Stimulated activated CD8-positive, alpha-beta memory T cell treated with anti-CD3 and anti-CD28 coated beads, Interleukin-4, amount 100 ng/mL, for 48 hours (primary cell): ENCODE measurements around the gene COL4A2.
"Not testable (repeated sequence)": the region's sequence is repeated elsewhere in the genome, so short reads cannot be mapped to it uniquely, and the experiment has no call there.

Source experiments
- DNase-seq: peaks from one replicate; pipeline ENCODE4 v3.0.0-alpha.2; 2020

COL4A2 gene

DNA sequence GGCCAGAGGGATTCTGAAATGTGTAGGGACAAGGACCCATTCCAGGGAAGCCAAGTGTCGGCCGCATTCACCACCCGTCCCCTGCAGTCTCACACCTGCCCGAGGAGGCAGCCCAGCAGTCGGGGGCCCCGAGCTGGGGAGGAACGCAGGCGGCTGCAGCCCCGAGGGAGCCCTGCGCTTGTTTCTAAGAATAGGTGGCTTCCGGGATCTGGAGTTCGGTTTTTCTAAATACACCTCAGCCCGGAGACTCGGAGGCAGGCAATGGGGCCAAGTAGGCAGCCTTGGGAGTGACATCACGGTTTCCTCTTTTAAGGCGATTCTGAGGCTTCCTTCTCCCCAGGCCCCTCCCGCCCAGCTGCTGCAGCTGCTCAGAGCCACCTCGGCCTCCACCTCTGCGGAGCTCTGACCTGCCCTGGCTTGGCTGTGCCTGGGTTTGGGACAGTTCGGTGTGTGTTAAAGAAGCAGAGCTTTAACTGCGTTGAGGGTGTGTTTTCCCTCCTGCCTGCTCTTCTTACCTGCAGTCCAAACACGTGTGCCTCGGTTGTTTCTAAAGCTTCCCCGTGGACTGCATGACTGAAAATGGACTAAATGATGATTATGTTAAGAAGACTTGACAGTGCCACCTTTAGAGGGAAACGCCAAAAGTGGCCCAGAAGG is 80.5 kb downstream of the COL4A2 start:
- no peak for DNase-seq

DNA sequence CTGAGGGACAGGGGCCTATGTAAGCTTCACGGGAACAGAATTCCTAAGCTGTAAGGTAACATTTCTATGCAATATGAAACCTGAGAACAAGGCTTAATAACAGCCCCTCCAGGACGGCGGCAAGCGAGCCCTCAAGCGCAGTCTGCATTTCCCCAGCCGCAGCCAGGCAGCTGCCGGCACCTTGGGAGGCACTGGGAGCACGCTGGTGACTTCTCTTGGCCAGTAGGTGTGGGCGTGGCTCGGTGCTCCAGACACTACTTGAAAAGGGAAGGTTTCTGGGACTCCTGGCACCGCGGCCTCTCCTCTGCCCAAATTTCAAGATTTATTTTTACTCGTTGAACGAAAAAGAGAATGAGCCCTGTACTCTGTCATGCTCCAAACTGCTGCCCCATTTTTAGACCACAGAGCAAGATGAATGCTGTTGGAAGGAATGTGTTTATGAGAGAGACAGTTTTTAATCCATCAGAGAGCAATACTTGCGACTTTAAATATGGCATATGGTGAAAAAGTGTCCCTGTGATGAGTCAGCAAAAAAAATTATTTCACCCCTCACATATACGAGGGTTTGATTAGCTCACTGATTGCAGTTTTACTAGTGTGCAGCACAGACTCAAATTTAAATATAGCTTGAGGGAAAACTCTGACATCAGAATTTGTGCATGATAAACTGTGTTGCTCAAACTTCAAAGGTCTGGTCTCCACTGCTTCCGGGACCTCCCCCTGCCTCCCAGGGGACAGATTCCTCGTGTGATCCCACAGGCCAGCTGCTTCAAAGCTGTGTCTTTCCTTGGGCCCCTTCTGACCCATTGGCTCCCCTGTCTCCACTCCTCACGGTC is 81.2 kb downstream of the COL4A2 start:
- DNase-seq = no peak

DNA sequence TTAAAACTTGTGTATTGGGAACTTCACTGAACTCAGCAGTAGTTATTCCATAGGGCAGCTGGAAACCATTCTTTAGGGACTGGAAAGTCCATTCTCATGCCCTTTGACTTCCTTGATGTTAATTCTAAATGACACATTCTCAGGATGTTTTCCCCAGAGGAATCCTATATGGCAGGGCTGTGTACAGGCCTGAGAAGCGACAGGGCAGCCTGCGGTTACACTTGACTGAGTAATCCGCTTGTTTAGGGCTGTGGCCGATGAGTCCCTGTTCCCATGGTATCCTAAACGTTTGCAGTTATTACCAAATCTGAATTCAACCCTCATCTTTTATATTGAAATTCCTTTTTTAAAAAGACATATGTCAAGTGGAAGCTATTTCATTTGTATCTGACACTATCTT is 83.5 kb downstream of the COL4A2 start:
- no peak for DNase-seq

DNA sequence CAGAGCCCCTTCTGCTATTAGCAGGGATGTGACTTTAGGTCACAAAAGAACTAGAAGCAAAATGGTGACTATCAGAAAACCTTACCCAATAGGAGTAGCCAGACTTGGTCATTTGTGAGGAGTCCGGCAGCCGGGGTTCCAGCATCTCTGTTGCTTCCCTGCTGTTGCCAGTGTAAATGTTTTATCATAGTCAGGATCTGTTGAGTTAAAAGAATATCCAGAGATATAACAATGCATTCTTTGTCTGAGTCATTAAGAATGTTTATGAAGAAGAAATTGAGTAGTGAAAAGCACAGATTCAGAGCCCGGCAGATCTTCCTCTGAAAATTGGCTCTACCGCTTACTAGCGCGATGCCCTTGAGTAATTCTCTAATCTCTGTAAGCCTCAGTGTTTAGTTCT is 84.2 kb downstream of the COL4A2 start:
- DNase-seq = no peak

DNA sequence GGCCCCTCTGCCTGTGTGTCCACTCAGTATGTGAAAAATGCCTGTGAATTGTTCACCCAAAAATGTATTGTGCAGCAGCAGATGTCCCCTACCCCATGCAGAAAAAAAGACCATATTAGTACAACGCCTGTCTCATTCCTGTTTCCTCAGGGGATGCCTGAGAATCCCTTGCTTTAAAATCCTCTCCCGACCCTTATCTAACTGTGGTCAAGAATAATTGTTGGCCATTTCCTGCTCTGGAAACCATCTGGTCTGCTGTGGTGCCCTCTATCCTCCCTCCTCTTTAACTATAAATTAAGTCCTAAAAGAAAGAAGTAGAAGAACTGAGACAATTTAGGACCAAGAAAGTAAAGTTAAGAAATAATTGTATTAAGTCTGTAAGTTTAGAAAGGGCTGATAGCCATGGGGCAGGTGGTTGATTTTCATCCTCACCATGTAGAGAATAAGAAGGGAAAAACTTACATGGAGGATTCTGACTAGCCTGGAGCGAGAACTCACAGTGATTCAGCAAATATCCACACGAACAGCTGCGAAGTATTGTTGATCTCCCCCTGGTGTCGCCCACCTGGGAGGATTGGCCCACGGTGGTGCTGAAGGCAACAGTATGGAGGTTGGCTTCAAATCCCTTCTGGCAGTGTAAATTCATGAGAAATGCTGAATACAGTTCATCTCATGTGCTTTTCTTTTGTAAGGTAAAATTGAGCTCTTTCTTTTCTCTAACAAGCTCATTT is 85.6 kb downstream of the COL4A2 start:
- DNase-seq = no peak

DNA sequence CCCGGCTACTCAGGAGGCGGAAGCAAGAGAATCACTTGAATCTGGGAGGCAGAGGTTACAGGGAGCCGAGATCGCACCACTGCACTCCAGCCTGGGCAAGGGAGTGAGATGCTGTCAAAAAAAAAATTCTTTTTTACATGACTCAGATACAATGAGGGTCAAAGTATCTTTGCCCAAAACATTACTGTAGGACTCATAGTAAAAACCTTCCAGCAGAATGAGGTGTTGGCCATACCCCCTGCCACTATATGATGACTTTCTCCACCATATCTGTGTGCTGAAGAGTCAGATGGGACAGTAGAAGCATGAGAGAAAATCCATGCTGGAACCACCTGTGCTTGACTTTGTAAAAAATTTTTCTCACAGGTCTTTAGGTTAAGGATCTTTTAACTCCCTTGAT is 86.7 kb downstream of the COL4A2 start:
- no peak for DNase-seq

DNA sequence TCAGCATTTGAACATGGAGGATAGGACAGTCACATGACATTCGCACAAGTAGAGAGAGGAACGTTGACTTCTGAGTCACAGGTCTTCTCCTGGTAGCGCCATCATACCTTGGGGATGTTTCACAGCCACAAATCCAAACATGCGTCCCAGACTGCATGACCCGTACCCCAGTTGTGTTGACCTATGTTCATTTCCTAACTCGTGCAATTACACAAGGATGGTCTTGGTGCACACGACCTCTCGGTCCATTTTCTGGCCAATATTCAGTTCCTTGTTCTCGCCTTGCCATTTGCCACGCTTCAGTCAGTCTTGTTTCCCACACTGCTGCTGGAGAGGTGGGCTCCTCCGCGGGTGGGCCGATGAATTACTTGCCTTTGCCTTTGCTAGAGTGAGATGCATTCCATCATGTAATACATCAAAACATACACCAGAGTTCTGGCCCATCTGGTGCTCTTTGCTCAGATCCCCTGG is 87.3 kb downstream of the COL4A2 start:
- DNase-seq = no peak

DNA sequence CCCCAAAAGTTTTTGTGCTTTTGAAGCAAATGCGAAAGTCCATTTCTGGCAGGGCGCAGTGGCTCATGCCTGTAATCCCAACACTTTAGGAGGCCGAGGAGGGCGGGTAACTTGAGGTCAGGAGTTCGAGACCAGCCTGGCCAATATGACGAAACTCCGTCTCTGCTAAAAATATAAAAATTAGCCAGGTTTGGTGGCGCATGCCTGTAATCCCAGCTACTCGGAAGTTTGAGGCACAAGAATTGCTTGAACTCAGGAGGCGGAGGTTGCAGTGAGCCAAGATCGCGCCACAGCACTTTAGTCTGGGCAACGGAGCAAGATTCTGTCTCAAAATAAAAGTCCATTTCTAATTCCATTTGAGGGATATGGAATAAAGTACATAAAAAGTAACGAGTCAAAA is 88.5 kb downstream of the COL4A2 start:
- DNase-seq = not testable (repeated sequence)

DNA sequence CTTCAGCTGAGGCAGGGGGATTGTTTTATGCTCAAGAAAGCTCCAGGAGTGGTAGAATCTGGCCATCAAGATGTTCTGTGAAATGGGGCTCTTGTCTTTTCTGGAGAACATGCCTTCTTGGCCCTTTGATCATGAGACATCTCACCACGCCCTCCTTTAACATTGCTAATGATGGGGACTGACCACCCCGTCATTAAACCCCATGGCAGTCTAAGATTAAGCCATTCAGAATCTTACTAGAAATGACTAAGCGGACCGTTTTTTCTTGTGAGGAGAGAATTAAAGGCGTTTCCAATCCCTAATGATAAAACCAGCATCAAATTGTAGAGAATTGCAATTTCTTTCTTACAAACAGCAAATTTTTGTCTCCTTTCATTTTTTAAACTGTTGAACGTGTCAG is 89.4 kb downstream of the COL4A2 start:
- DNase-seq = no peak

DNA sequence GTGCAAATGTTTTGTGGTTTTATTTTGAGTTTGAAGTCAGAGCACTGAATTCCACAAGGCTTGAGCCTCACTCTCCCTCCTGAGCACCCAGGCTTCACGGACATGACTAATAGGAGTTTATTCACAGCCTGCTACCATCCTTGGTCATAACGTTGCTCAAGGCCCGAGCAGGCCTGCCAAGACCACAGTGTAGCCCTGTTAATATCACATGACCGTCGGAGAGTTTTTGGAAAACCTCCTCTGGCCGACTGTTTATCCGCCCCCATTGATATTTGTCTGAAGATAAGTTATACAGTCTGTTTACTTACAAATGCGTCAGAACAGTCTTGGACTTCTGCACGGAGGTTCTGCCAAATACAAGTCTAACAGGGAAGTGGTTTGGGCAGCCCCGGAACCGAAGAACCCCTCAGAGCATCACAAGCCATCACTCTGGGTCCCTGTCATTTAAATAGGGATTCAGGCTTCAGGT is 89.9 kb downstream of the COL4A2 start:
- DNase-seq = no peak

DNA sequence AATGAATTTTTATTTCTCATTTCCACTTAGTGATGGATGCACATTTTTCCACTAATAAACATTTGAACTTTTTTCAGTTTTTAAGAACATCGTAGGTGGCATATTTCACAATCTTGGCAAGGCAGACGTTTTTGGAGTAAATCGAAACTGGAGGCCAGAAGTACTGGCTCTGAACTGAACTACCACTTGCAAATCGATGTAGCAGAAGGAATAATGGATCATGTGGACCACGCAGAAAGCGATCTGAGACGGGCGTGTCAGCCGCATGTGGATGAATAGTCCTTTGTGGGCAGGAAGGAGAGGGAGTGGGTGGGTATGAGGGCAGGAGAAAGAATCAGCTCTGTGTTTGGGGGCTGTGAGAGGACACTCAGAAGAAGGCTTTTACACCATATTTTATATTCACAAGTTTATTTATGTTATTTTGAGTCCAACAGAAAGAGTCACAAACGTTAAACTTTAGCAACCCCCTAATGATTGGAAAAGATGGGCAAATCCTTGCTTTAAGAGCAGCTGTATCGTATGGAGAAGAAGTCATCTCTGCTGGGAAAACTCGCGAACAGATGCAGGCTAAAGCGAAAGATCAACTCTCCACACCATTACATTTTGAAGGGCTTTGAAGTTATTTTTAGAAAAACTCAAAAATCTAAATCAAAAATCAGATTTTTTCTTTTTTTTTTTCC is 90.5 kb downstream of the COL4A2 start:
- DNase-seq = no peak

DNA sequence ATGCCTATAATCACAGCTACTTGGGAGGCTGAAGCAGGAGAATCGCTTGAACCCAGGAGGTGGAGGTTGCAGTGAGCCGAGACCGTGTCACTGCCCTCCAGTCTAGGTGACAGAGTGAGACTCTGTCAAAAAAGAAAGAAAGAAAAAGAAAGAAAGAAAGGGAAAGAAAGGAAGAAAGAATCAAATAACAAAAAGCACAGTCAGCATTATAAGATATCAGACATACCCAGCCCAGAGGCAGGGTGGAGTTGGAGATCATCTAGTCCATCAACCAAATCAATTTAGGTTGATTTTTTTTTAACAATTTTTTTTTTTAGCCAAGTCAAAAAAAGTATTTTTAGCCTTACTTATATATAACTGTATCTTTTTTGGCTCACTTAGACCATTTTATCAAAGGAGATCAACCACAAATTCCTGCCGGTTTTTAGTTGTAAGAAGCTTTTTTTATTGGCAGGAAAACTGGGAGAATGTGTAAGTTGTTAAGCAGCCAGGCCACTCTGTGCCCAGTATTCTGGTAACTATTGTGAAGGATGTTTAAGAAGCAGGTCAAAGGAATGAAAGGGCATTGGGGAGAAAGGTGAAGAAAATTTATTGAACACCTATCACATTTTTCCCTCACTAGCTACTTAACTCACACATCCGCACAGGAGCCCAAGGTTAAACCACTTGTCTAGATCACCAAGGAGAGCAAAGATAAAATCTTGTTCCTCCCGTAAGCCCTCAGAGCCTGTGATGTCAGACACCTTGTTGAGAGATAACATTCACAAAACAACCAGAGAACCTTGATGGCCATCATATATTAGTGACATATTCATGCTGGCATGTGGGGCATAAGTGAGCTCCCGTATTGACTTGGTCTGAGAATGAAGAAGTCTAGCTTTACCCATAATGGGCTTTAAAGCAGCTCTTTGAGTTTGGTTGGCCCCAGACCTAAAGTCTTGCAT is 91.8 kb downstream of the COL4A2 start:
- no peak for DNase-seq

DNA sequence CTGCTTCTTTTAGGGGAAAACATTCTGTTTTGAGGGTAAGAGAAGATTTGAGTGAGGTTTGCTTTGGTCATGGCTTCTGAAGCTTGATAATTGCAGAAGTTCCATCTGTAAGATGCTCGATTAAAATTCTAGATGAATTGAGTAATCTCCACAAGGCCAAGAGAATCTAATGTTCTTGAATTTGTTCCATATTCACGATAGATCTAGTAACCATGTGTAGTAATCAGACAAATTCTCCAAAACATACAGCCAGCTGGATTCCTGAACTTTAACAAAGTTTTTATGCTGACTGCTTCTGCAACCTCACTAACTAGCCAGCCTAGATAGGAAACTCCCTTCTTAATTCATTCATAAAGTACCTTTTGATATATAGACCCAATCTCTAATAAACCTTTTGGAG is 92.7 kb downstream of the COL4A2 start:
- DNase-seq = no peak

DNA sequence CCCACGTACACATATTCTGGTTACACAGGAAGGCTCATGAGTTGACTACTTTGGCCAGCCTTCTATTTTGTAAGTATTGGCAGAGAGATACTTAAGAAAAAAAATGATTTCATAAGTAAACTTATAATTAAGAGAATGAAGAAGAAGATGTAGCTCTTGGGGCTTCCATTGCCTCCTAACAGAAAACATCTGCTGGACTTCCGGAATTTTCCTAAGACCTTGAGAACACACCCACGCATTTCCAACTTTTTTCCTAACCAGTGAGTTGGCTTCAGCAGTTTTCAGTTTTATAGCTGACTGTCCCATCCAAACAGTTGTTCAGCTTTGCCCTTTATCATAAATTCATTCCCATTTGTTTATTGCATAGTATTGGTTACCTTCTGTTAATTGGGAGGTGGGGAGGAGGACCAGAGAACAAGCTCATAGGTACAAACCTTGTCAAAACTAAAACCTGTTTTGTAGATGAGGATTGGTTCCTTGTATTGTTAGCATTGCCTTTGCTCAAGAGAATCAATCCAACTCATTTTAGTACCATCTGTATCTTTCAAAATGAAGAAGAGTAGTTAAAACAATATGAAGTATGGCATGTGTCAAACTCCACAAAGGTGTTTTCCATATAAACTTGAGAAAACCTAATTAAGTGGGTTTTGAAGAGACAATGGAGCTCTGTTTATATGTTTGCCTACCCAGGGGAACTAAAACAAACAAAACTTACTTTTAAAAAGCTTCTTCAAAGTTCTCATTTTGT is 93.9 kb downstream of the COL4A2 start:
- DNase-seq = no peak

DNA sequence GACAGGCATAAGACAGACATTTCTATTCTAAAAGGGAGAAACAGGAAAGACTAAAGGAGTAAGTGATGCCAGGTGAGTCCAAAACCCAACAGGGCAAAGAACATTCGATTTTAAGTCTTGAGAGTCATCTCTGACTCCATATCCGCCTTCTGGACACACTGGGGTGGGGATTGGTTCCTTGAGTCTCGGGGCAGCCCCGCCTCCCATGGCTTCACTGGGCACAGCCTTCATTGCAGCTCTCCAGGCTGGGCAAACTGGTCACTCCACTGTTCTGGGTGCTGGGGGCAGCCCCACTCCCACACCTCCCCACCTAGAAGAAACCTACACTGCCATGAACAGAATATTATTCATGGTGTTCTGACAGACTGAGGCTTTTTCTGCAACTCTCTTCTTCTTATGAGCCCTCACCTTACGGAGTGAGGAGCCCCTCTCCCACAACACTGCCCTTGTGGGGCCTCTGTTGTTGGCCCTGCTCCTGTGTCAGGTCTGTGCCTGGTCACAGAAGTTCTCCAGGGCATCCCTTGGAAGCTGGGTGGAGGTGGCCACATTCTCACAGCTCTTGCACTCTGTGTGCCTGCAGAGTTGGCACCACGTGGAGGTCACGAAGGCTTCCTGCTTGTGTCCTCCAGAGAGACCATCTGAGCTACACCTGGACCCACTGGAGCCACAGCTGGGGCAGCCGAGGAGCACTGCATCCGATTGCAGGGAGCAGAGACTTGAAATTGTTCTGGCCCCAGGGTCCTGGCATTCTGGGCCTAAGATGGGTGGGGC is 95.4 kb downstream of the COL4A2 start:
- no peak for DNase-seq

DNA sequence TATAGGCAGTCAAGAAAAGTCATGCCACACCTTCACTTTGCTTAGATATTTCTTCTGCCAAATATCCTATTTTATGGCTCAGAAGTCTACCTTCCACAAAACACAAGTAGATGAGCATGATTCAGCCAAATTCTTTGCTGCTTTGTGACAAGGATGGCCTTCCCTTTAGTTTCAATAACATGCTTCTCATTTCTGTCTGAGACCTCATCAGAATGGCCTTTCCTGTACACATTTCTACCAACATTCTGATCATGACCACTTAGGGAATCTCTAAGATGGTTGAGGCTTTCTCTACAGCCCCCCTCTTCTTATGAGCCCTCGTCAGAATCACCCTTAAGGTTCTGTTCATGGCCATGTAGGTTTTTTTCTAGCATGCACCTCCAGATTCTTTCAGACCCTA is 96.2 kb downstream of the COL4A2 start:
- DNase-seq = no peak

DNA sequence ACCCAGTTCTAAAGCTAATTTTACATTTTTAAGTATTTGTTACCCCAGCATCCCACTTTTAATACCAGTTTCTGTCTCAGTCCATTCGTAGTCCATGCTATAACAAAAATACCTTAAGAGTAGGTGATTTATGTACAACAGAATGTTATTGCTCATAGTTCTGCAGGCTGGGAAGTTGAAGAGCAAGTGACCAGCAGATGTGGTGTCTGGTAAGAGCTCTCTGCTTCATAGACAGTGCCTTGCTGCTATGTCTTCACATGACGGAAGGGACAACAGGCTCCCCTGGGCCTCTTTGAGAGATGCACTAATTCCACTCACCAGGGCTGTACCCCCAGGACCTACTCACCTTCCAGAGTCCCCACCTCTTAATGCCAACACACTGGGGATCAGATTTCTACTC is 96.6 kb downstream of the COL4A2 start:
- no peak for DNase-seq

DNA sequence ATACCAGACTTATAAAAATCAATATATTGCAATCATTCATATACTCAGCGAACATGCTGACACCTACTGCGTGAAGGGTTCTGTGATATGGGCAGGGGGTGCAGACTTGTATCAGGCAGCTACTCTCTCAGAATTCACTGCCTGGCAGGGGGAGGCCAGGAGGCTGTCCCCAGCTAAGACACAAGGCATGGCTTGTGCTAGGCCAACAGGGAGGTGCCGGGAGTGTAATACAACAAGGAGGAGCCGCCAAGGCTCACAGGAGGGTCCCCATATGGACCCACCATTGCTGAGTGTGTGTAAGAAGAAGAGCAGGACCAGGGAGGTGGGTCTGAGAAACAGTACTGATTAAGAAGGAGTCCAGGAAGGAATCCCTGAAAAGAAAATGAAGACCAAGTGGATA is 97.2 kb downstream of the COL4A2 start:
- DNase-seq = no peak

DNA sequence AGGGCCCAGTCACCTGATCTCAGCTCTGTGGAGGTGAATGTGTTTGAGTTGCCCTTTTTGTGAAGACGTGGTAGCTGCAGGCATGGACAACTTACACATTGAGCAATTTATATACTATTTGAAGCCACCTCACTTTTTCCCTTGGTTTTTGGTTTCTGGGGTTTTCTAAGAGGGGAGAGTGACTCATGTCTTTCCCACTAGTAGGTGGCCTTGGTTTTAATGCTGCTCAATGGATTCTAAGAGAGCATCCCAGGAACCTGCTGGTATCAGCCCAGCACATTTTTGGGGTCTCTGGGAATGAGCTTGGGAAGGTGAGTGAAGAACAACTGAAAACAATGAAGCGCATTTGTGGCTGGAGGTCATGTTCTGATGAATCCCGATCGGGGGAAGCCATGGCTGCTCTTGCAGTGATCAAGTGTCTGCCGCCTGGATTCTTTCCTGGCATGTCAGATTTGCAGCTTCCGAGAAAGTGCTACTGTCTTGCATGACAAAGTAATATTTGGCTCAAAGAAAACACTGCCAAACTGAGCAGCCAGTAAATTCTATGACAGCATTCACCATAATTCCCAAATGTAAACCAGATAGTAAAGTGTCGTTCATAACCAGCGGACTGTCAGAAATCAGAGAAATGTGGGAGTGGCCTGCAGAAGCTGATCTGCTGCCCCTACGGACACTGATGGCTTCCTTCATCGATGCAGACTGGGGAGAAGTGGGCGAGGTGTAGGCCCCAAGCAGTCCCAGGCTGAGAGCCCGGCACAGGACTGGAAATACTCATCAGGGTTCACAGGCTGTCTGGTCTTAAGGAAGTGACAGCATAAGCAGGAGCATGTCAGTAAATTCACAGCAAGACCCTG is 98.7 kb downstream of the COL4A2 start:
- DNase-seq = no peak
